H9 (cell line): ENCODE results near the gene CCDC172. TPM values are rescaled to one million over a fixed set of nuclear protein-coding genes. Genes with fewer than 3 reads are reported as not detected.

Experiments
- DNase-seq: peaks from one replicate; pipeline ENCODE4 v3.0.0-alpha.2; 2017
- H2AFZ ChIP-seq: one replicate; pipeline ENCODE4 v1.6.1; 2013; ENCODE audit warnings: mild to moderate bottlenecking, low read length, control low read depth, moderate library complexity
- H2AK5ac ChIP-seq: 2 replicates; pipeline ENCODE4 v1.6.1; 2013; ENCODE audit warnings: low read length, control low read depth, mixed read lengths; ENCODE audit not compliant: insufficient read length
- H2BK120ac ChIP-seq: one replicate; pipeline ENCODE4 v1.6.1; 2013; ENCODE audit warnings: low read depth, mild to moderate bottlenecking, low read length, control low read depth, inconsistent platforms; ENCODE audit not compliant: poor library complexity, severe bottlenecking
- H2BK12ac ChIP-seq: 2 replicates; pipeline ENCODE4 v1.6.1; 2013; ENCODE audit warnings: low read length, control low read depth, mixed read lengths, low read depth; ENCODE audit not compliant: insufficient read length
- H2BK15ac ChIP-seq: 2 replicates; pipeline ENCODE4 v1.6.1; 2013; ENCODE audit warnings: low read depth, low read length, control low read depth
- H2BK20ac ChIP-seq: one replicate; pipeline ENCODE4 v1.6.1; 2013; ENCODE audit warnings: low read depth, mild to moderate bottlenecking, low read length, control low read depth, inconsistent platforms; ENCODE audit not compliant: poor library complexity, severe bottlenecking
- H2BK5ac ChIP-seq: 2 replicates; pipeline ENCODE4 v1.6.1; 2013; ENCODE audit warnings: low read length, control low read depth, mixed read lengths; ENCODE audit not compliant: insufficient read length
- H3K14ac ChIP-seq: 2 replicates; pipeline ENCODE4 v1.6.1; 2013; ENCODE audit warnings: low read length, control low read depth; ENCODE audit not compliant: insufficient read depth
- H3K18ac ChIP-seq: 2 replicates; pipeline ENCODE4 v1.6.1; 2013; ENCODE audit warnings: low read depth, mild to moderate bottlenecking, mixed read lengths, low read length, control low read depth; ENCODE audit not compliant: insufficient read length
- H3K23ac ChIP-seq: 2 replicates; pipeline ENCODE4 v1.6.1; 2013; ENCODE audit warnings: low read length, control low read depth, mixed read lengths, low read depth; ENCODE audit not compliant: insufficient read length
- H3K23me2 ChIP-seq: 2 replicates; pipeline ENCODE4 v1.6.1; 2013; ENCODE audit warnings: low read depth, mild to moderate bottlenecking, mixed read lengths, low read length, control low read depth; ENCODE audit not compliant: insufficient read length, poor library complexity, severe bottlenecking
- H3K27ac ChIP-seq: 2 replicates; pipeline ENCODE4 v1.5.1; 2013; ENCODE audit warnings: low read length, control low read depth, mixed read lengths, low read depth; ENCODE audit not compliant: insufficient read length
- H3K27me3 ChIP-seq: 2 replicates; pipeline ENCODE4 v1.6.1; 2013; ENCODE audit warnings: low read length, control low read depth, inconsistent platforms; ENCODE audit not compliant: insufficient read depth
- H3K4ac ChIP-seq: 2 replicates; pipeline ENCODE4 v1.6.1; 2013; ENCODE audit warnings: low read depth, mild to moderate bottlenecking, control low read depth, inconsistent platforms, low read length, moderate library complexity
- H3K4me1 ChIP-seq: 2 replicates; pipeline ENCODE4 v1.6.1; 2013; ENCODE audit warnings: low read length, control low read depth, inconsistent platforms; ENCODE audit not compliant: insufficient read depth
- H3K4me2 ChIP-seq: 2 replicates; pipeline ENCODE4 v1.6.1; 2013; ENCODE audit warnings: low read length, control low read depth, mixed read lengths; ENCODE audit not compliant: insufficient read length, insufficient read depth
- H3K56ac ChIP-seq: 2 replicates; pipeline ENCODE4 v1.6.1; 2013; ENCODE audit warnings: low read depth, mild to moderate bottlenecking, mixed read lengths, low read length, control low read depth; ENCODE audit not compliant: insufficient read length
- H3K79me1 ChIP-seq: 2 replicates; pipeline ENCODE4 v1.6.1; 2013; ENCODE audit warnings: low read depth, mild to moderate bottlenecking, moderate library complexity, low read length, control low read depth, inconsistent platforms; ENCODE audit not compliant: insufficient read depth, poor library complexity, severe bottlenecking
- H3K79me2 ChIP-seq: 2 replicates; pipeline ENCODE4 v1.6.1; 2013; ENCODE audit warnings: low read length, control low read depth, inconsistent platforms; ENCODE audit not compliant: insufficient read depth
- H3K9ac ChIP-seq: 2 replicates; pipeline ENCODE4 v1.6.1; 2013; ENCODE audit warnings: low read length, control low read depth, mixed read lengths; ENCODE audit not compliant: insufficient read length; ENCODE audit errors: extremely low read depth
- H3K9me3 ChIP-seq: one replicate; pipeline ENCODE4 v1.6.1; 2013; ENCODE audit warnings: low read depth, low read length, inconsistent platforms; ENCODE audit not compliant: control insufficient read depth
- H3T11ph ChIP-seq: one replicate; pipeline ENCODE4 v1.6.1; 2013; ENCODE audit warnings: mild to moderate bottlenecking, low read length, control low read depth, inconsistent platforms
- H4K20me1 ChIP-seq: one replicate; pipeline ENCODE4 v1.6.1; 2013; ENCODE audit not compliant: control insufficient read depth, insufficient read length, insufficient read depth
- H4K5ac ChIP-seq: 2 replicates; pipeline ENCODE4 v1.6.1; 2013; ENCODE audit warnings: low read depth, mild to moderate bottlenecking, mixed read lengths, low read length, control low read depth; ENCODE audit not compliant: insufficient read length
- H4K8ac ChIP-seq: replicated peaks from 2 replicates; pipeline ENCODE4 v1.6.1; 2013; ENCODE audit warnings: low read length, control low read depth, mixed read lengths, low read depth; ENCODE audit not compliant: insufficient read length
- H4K91ac ChIP-seq: 2 replicates; pipeline ENCODE4 v1.6.1; 2013; ENCODE audit warnings: low read depth, mild to moderate bottlenecking, moderate library complexity, mixed read lengths, low read length, control low read depth; ENCODE audit not compliant: insufficient read length
- H3K27ac Mint-ChIP-seq, 3 experiments: 2 replicates in 2 of 3; 3 replicates in 1 of 3; pipeline ENCODE4 v1.8.0; 2020 to 2021; ENCODE audit warnings: mixed read lengths in 3 of 3, mild to moderate bottlenecking in 1 of 3, moderate library complexity in 1 of 3
- H3K27me3 Mint-ChIP-seq: 2 replicates; pipeline ENCODE4 v1.8.0; 2021; ENCODE audit warnings: low read depth, mild to moderate bottlenecking, moderate library complexity, mixed read lengths
- H3K36me3 Mint-ChIP-seq, 3 experiments: 2 replicates in 2 of 3; 3 replicates in 1 of 3; pipeline ENCODE4 v1.8.0; 2020 to 2021; ENCODE audit warnings: low read depth in 3 of 3, mixed read lengths in 3 of 3; ENCODE audit not compliant: insufficient read depth in 1 of 3
- H3K4me1 Mint-ChIP-seq, 2 experiments: 2 replicates each; pipeline ENCODE4 v1.8.0; 2020; ENCODE audit warnings: mixed read lengths in 2 of 2
- H3K4me3 Mint-ChIP-seq, 2 experiments: 2 replicates in 1 of 2; 3 replicates in 1 of 2; pipeline ENCODE4 v1.8.0; 2020 to 2021; ENCODE audit warnings: mild to moderate bottlenecking in 2 of 2, mixed read lengths in 2 of 2, moderate library complexity in 1 of 2
- H3K9me3 Mint-ChIP-seq, 2 experiments: 2 replicates in 1 of 2; 3 replicates in 1 of 2; pipeline ENCODE4 v1.8.0; 2020; ENCODE audit warnings: mild to moderate bottlenecking in 2 of 2, mixed read lengths in 2 of 2, moderate library complexity in 1 of 2
- total RNA-seq: library from RNA; stranded (reverse); gene quantifications from 2 replicates; pipeline ENCODE4 v1.2.1, GENCODE V29; 2021
- TF ChIP-seq, protein P1 (sequence below): fragments of 200-600 bp; sonication (generic); conservative IDR thresholded peaks from 3 replicates; pipeline ENCODE4 v1.8.0; 2021; ENCODE audit warnings: antibody characterized with exemption, mild to moderate bottlenecking

CCDC172 gene
- total RNA-seq, 1 experiment from 2014 or later: 1.3 TPM

DNA sequence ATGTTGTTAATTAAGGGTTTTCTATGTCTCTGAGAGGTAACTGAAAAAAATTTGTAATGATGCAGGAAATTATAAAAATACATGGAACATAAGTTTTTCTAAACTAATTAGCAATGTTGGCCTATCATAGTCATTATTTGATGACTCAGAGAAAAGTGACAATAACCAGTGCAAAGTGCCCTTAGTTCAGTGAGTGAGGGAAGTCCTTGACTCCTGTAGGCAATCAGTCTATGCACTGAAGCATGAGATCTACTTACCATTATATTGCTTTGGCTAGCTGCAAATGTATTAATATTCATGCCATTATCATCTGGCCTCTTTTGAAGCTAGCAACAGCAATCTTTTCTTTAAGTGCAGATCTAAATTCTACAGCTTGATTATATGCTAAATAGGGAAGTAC, 40.6 kb downstream of the CCDC172 start:
- no peak for DNase-seq
- H3K4ac ChIP-seq: no peak overlapping the region

More for the DNA sequence above, 40.6 kb downstream of the CCDC172 start:
- Histone ChIP-seq H2BK15ac (no peak overlapping the region), H2BK20ac (no peak overlapping the region), H4K8ac (no peak overlapping the region), H2AFZ (no peak overlapping the region), H4K91ac (no peak overlapping the region), H3K56ac (no peak overlapping the region), H3K79me1 (no peaks in the 10 kb centered on the region), H2BK12ac (no peak overlapping the region), H2AK5ac (no peak overlapping the region), H3K79me2 (no peaks in the 10 kb centered on the region), H3K4me2 (no peak overlapping the region), H3T11ph (no peak overlapping the region), H3K9ac (no peak overlapping the region), H4K5ac (no peak overlapping the region), H2BK5ac (no peak overlapping the region), H3K9me3 (no peaks in the 10 kb centered on the region), H3K27me3 (no peaks in the 10 kb centered on the region), H3K4me1 (no peaks in the 10 kb centered on the region), H3K14ac (no peak overlapping the region), H3K27ac (no peak overlapping the region), H3K23ac (no peak overlapping the region), H4K20me1 (no peaks in the 10 kb centered on the region), H3K18ac (no peak overlapping the region), H3K23me2 (no peaks in the 10 kb centered on the region), H2BK120ac (no peak overlapping the region)
- no peak overlapping the region for H3K27ac Mint-ChIP-seq
- no peaks in the 10 kb centered on the region for H3K27me3 Mint-ChIP-seq
- TF ChIP-seq, protein P1, sequence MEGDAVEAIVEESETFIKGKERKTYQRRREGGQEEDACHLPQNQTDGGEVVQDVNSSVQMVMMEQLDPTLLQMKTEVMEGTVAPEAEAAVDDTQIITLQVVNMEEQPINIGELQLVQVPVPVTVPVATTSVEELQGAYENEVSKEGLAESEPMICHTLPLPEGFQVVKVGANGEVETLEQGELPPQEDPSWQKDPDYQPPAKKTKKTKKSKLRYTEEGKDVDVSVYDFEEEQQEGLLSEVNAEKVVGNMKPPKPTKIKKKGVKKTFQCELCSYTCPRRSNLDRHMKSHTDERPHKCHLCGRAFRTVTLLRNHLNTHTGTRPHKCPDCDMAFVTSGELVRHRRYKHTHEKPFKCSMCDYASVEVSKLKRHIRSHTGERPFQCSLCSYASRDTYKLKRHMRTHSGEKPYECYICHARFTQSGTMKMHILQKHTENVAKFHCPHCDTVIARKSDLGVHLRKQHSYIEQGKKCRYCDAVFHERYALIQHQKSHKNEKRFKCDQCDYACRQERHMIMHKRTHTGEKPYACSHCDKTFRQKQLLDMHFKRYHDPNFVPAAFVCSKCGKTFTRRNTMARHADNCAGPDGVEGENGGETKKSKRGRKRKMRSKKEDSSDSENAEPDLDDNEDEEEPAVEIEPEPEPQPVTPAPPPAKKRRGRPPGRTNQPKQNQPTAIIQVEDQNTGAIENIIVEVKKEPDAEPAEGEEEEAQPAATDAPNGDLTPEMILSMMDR: no peak
- no peaks in the 10 kb centered on the region for H3K4me1 Mint-ChIP-seq
- no peaks in the 10 kb centered on the region for H3K9me3 Mint-ChIP-seq
- H3K4me3 Mint-ChIP-seq: no peak overlapping the region
- no peaks in the 10 kb centered on the region for H3K36me3 Mint-ChIP-seq
